Type B pancreatic cell (in vitro differentiated cells): Measurements from ENCODE around the gene ITGA2. TPM values are rescaled to one million over a fixed set of nuclear protein-coding genes. Genes with fewer than 3 reads are reported as not detected.

ENCODE experiments used
- DNase-seq: peaks from one replicate; pipeline ENCODE4 v3.0.0; 2021; ENCODE audit warnings: mixed read lengths; ENCODE audit not compliant: unreplicated experiment; ENCODE audit errors: extremely low spot score
- H3K27ac Mint-ChIP-seq: 2 replicates; pipeline ENCODE4 v1.8.0; 2021; ENCODE audit warnings: mild to moderate bottlenecking, mixed read lengths
- H3K27me3 Mint-ChIP-seq: 2 replicates; pipeline ENCODE4 v1.8.0; 2021; ENCODE audit warnings: mixed read lengths
- H3K36me3 Mint-ChIP-seq: 2 replicates; pipeline ENCODE4 v1.8.0; 2021; ENCODE audit warnings: mixed read lengths
- H3K4me1 Mint-ChIP-seq: one replicate; pipeline ENCODE4 v1.8.0; 2021; ENCODE audit warnings: mixed read lengths; ENCODE audit not compliant: unreplicated experiment
- H3K4me3 Mint-ChIP-seq: 2 replicates; pipeline ENCODE4 v1.8.0; 2021; ENCODE audit warnings: mild to moderate bottlenecking, mixed read lengths
- H3K9me3 Mint-ChIP-seq: 2 replicates; pipeline ENCODE4 v1.8.0; 2021; ENCODE audit warnings: mixed read lengths
- CTCF ChIP-seq: fragments of 200-600 bp; sonication (generic); conservative IDR thresholded peaks from 2 replicates; pipeline ENCODE4 v1.5.0; 2021; ENCODE audit warnings: antibody characterized with exemption, mild to moderate bottlenecking
- total RNA-seq: library from RNA; stranded (reverse); gene quantifications from 2 replicates; pipeline ENCODE4 v1.2.1, GENCODE V29; 2021; ENCODE audit warnings: low replicate concordance

ITGA2 gene
- total RNA-seq, 1 donor from 2014 or later, result 9.5 TPM

- peaks cover 10% of the 10 kb centered on the region for H3K4me1 Mint-ChIP-seq
- no peaks in the 10 kb centered on the region for H3K27me3 Mint-ChIP-seq
- H3K9me3 Mint-ChIP-seq, result no peaks in the 10 kb centered on the region
- H3K4me3 Mint-ChIP-seq, result no peak overlapping the region
- peaks cover 20% of the 10 kb centered on the region for H3K36me3 Mint-ChIP-seq
- no peak for DNase-seq
- no peak overlapping the region for H3K27ac Mint-ChIP-seq
- TF ChIP-seq CTCF, result no peak
Measured at GRCh38 chr5:53100606-53101005, 111.5 kb downstream of the ITGA2 start.

GRCh38 chr5:53105611-53106300 is 116.6 kb downstream of the ITGA2 start:
- TF ChIP-seq CTCF, result no peak
- no peaks in the 10 kb centered on the region for H3K27me3 Mint-ChIP-seq
- H3K27ac Mint-ChIP-seq, result no peak overlapping the region
- no peak for DNase-seq
- peaks cover 4% of the 10 kb centered on the region for H3K4me1 Mint-ChIP-seq
- no peaks in the 10 kb centered on the region for H3K9me3 Mint-ChIP-seq
- peak overlapping the region; percentile 20 for H3K4me3 Mint-ChIP-seq
- H3K36me3 Mint-ChIP-seq, result peaks cover 23% of the 10 kb centered on the region

GRCh38 chr5:53109056-53109442 is 119.9 kb downstream of the ITGA2 start:
- Mint-ChIP-seq H3K36me3 (peaks cover 9% of the 10 kb centered on the region), H3K4me1 (peaks cover 4% of the 10 kb centered on the region), H3K9me3 (no peaks in the 10 kb centered on the region), H3K27me3 (no peaks in the 10 kb centered on the region), H3K27ac (peak overlapping the region; percentile 86), H3K4me3 (peak overlapping the region; percentile 96)
- DNase-seq, result no peak
- no peak for TF ChIP-seq CTCF

- DNase-seq, result peak; percentile 94
- Mint-ChIP-seq H3K27ac (peak within 1 kb of the TSS; percentile 86), H3K27me3 (no peaks in the 10 kb centered on the region), H3K9me3 (no peaks in the 10 kb centered on the region), H3K4me3 (peak within 1 kb of the TSS; percentile 96), H3K4me1 (peaks cover 4% of the 10 kb centered on the region), H3K36me3 (peaks cover 9% of the 10 kb centered on the region)
- no peak for TF ChIP-seq CTCF
Measured at GRCh38 chr5:53109443-53110127, 120.4 kb downstream of the ITGA2 start, which contains the start of gene MOCS2. MOCS2 (minus strand) TSS chr5:53109757; CDS start chr5:53107174, 2,583 bp downstream.

- H3K4me1 Mint-ChIP-seq, result peaks cover 4% of the 10 kb centered on the region
- H3K9me3 Mint-ChIP-seq, result no peaks in the 10 kb centered on the region
- peak overlapping the region; percentile 96 for H3K4me3 Mint-ChIP-seq
- peaks cover 9% of the 10 kb centered on the region for H3K36me3 Mint-ChIP-seq
- DNase-seq, result no peak
- TF ChIP-seq CTCF, result no peak
- no peaks in the 10 kb centered on the region for H3K27me3 Mint-ChIP-seq
- peak overlapping the region; percentile 76 for H3K27ac Mint-ChIP-seq
Measured at GRCh38 chr5:53110156-53110555, 121.0 kb downstream of the ITGA2 start.
